SK-N-SH (cell line): ENCODE data around the gene OTOP1. TPM values are rescaled to one million over a fixed set of nuclear protein-coding genes. Genes with fewer than 3 reads are reported as not detected.
"Not testable (repeated sequence)": the region's sequence is repeated elsewhere in the genome, so short reads cannot be mapped to it uniquely, and the experiment has no call there.

Experiments
- CTCF ChIA-PET: fragments of 300-600, 350-600 bp; formaldehyde crosslinking; extraction: SDS; loops from one replicate; lab custom pipeline; 2021; lab: Yijun Ruan, JAX
- POLR2A ChIA-PET: fragments of 350-600 bp; sonication (Branson Sonifier 250); formaldehyde crosslinking; extraction: SDS; loops from one replicate; lab custom pipeline; 2020; ENCODE audit warnings: antibody characterized with exemption, inconsistent platforms; lab: Yijun Ruan, JAX
- DNase-seq: peaks from one replicate; pipeline ENCODE4 v3.0.0; 2012
- H2AFZ ChIP-seq: fragments of 200-600 bp; sonication (generic); 2 replicates; pipeline ENCODE4 v1.8.1; 2016; ENCODE audit warnings: antibody characterized with exemption, mild to moderate bottlenecking, low read depth
- H3F3A ChIP-seq: fragments of 200-600 bp; sonication (generic); replicated peaks from 2 replicates; pipeline ENCODE3; 2016; ENCODE audit warnings: antibody characterized with exemption, mild to moderate bottlenecking; ENCODE audit not compliant: insufficient read depth
- H3K27ac ChIP-seq, 2 experiments: fragments of 200-500 bp in 1 of 2; fragments of 200-600 bp in 1 of 2; sonication (Bioruptor generic) in 1 of 2; sonication (generic), shearing (Covaris generic) in 1 of 2; 2 replicates each; pipeline versions ENCODE4 v1.5.1 to v1.6.1; 2014 to 2016; ENCODE audit warnings: low read depth in 2 of 2, inconsistent platforms in 1 of 2, low read length in 1 of 2, mild to moderate bottlenecking in 1 of 2, mixed read lengths in 1 of 2
- H3K27me3 ChIP-seq: fragments of 200-600 bp; sonication (generic), shearing (Covaris generic); 2 replicates; pipeline ENCODE4 v1.6.1; 2016; ENCODE audit warnings: mixed run types; ENCODE audit not compliant: insufficient read depth
- H3K36me3 ChIP-seq, 2 experiments: fragments of 200-500 bp in 1 of 2; fragments of 200-600 bp in 1 of 2; sonication (Bioruptor generic) in 1 of 2; sonication (generic) in 1 of 2; replicated peaks in 1 of 2; 2 replicates each; pipeline versions ENCODE3 to v1.5.1; 2014 to 2016; ENCODE audit warnings: low read length in 1 of 2, mild to moderate bottlenecking in 1 of 2; ENCODE audit not compliant: insufficient read depth in 2 of 2, control insufficient read depth in 1 of 2
- H3K4me1 ChIP-seq, 2 experiments: fragments of 200-500 bp in 1 of 2; fragments of 200-600 bp in 1 of 2; sonication (Bioruptor generic) in 1 of 2; sonication (generic), shearing (Covaris generic) in 1 of 2; 2 replicates each; pipeline versions ENCODE4 v1.5.1 to v1.6.1; 2014 to 2016; ENCODE audit warnings: low read depth in 1 of 2, low read length in 1 of 2, mixed run types in 1 of 2; ENCODE audit not compliant: insufficient read depth in 2 of 2, control insufficient read depth in 1 of 2
- H3K4me2 ChIP-seq: fragments of 200-600 bp; sonication (generic), shearing (Covaris generic); 2 replicates; pipeline ENCODE4 v1.6.1; 2017; ENCODE audit warnings: mixed run types
- H3K4me3 ChIP-seq, 2 experiments: fragments of 200-500 bp in 1 of 2; fragments of 200-600 bp in 1 of 2; sonication (Bioruptor generic) in 1 of 2; sonication (generic), shearing (Covaris generic) in 1 of 2; 2 replicates each; pipeline versions ENCODE4 v1.5.1 to v1.8.1; 2014 to 2016; ENCODE audit warnings: low read depth in 2 of 2, inconsistent platforms in 1 of 2, low read length in 1 of 2, mild to moderate bottlenecking in 1 of 2, mixed read lengths in 1 of 2, moderate library complexity in 1 of 2
- H3K79me2 ChIP-seq: fragments of 200-600 bp; sonication (generic); 2 replicates; pipeline ENCODE4 v1.8.1; 2017; ENCODE audit warnings: mild to moderate bottlenecking; ENCODE audit not compliant: insufficient read depth
- H3K9ac ChIP-seq: fragments of 200-600 bp; sonication (generic); 2 replicates; pipeline ENCODE4 v1.6.1; 2017; ENCODE audit warnings: mixed run types
- H3K9me2 ChIP-seq: fragments of 200-600 bp; sonication (generic); 2 replicates; pipeline ENCODE4 v1.6.1; 2017; ENCODE audit warnings: mixed run types
- H3K9me3 ChIP-seq: fragments of 200-600 bp; sonication (generic); 2 replicates; pipeline ENCODE4 v1.6.1; 2017; ENCODE audit warnings: mixed run types, mild to moderate bottlenecking, moderate library complexity
- H4K20me1 ChIP-seq: fragments of 200-600 bp; sonication (generic); 2 replicates; pipeline ENCODE4 v1.6.1; 2017; ENCODE audit warnings: mild to moderate bottlenecking, mixed run types; ENCODE audit not compliant: insufficient read depth
- WGBS: methylation state at CpG from one replicate; pipeline ENCODE4 v1.1.6; 2017; ENCODE audit warnings: low lambda C conversion rate; 5-methylcytosine and 5-hydroxymethylcytosine counted together
- polyA plus RNA-seq, 3 experiments: library from polyadenylated mRNA; depleted of rRNA; stranded (reverse); fragments of >200 nt; gene quantifications; 2 replicates each; pipeline ENCODE4 v1.2.3, GENCODE V29; 2012

Gene OTOP1
- polyA plus RNA-seq, 1 of the 3 experiments (the other 2 are of a cell fraction) = not detected

DNA sequence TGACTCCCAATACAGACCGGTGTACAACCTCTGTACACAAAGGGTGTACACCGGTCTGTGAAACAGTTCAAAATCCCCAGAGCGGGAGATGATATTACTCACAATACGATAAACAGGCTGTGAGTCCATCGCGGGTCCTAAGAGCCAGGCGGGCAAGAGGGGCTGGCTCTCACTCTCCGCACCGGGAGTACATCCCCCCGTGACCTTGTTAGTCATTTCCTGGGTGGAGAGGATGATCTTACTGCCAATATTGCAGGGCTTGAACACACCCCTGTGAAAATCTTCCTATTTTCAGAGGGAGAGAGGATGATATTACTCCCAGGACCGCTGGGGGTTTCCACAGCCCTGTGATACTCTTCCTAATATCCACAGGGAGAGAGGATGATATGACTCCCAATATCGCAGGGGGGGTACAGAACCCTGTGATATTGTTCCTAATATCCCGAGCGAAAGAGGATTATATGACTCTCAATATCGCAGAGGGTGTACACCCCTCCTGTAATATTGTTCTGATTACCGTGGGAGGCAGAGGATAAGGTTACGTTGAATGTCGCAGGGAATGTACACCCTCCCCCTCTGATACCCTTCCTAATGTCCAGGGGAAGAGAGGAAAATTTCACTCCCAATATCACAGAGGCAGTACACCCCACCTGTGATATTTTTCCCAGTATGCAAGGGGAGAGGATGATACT is 60.9 kb downstream of the OTOP1 start:
- CTCF ChIA-PET, H2AFZ ChIP-seq, H3K4me3 ChIP-seq, H3K36me3 ChIP-seq, DNase-seq, H3K79me2 ChIP-seq, H3K9me3 ChIP-seq, H3K27ac ChIP-seq, H3K4me1 ChIP-seq, H3K9me2 ChIP-seq, H4K20me1 ChIP-seq, POLR2A ChIA-PET, H3F3A ChIP-seq, H3K9ac ChIP-seq: not testable (repeated sequence)
- peak overlapping the region; percentile 41 for H3K4me2 ChIP-seq
- H3K27me3 ChIP-seq = peaks cover 30% of the 10 kb centered on the region; the same call in 1 of the 2 replicates
- WGBS = 22% methylated on average over 17 of the region's 18 CpGs

GRCh38 chr4:4164532-4165173 is 62.1 kb downstream of the OTOP1 start:
- POLR2A ChIA-PET, CTCF ChIA-PET: not testable (repeated sequence)

DNA sequence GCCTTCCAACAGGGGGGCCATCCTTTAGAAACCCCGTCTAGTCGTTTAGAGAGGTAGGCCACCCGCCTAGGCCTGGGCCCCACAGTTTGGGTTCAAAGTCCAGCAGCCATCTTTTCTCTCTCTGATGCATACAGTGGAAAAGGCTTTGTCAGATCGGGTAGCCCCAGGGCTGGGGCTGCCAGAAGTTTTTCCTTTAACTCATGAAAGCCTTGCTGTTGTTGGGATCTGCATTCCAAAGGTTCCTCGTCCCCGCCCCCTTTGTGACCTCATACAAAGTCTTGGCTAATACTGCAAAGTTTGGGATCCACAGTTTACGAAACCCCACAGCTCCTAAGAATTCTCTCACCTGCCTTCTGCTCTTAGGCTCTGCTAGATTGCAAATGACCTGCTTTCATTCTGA is 64.5 kb downstream of the OTOP1 start:
- DNase-seq, H4K20me1 ChIP-seq, H3K4me3 ChIP-seq, H3F3A ChIP-seq, H3K4me2 ChIP-seq, H2AFZ ChIP-seq, CTCF ChIA-PET, H3K79me2 ChIP-seq, H3K4me1 ChIP-seq, H3K9me2 ChIP-seq, H3K9ac ChIP-seq, H3K27ac ChIP-seq, H3K9me3 ChIP-seq, POLR2A ChIA-PET, H3K36me3 ChIP-seq: not testable (repeated sequence)
- WGBS = 9% methylated on average over 6 of the region's 7 CpGs
- peaks cover 33% of the 10 kb centered on the region; the same call in 1 of the 2 replicates for H3K27me3 ChIP-seq

More at GRCh38 chr4:4164532-4165173, 62.1 kb downstream of the OTOP1 start:
- not testable (repeated sequence) for H3K9me3 ChIP-seq, H3K4me2 ChIP-seq, H3K4me3 ChIP-seq, H3K9me2 ChIP-seq, H2AFZ ChIP-seq, H3K36me3 ChIP-seq, H3K27ac ChIP-seq, H3K4me1 ChIP-seq, H4K20me1 ChIP-seq, H3K9ac ChIP-seq, H3F3A ChIP-seq, DNase-seq, H3K79me2 ChIP-seq
- WGBS = 34% methylated on average over 18 of the region's 18 CpGs
- peaks cover 34% of the 10 kb centered on the region; the same call in 1 of the 2 replicates for H3K27me3 ChIP-seq

- H3F3A ChIP-seq, H3K4me3 ChIP-seq, CTCF ChIA-PET, H3K9me2 ChIP-seq, H3K9ac ChIP-seq, DNase-seq, H3K27ac ChIP-seq, POLR2A ChIA-PET, H2AFZ ChIP-seq, H3K9me3 ChIP-seq, H3K36me3 ChIP-seq, H4K20me1 ChIP-seq, H3K79me2 ChIP-seq, H3K4me2 ChIP-seq, H3K4me1 ChIP-seq: not testable (repeated sequence)
- H3K27me3 ChIP-seq = peaks cover 37% of the 10 kb centered on the region; the same call in 1 of the 2 replicates
- 12% methylated on average over 16 of the region's 17 CpGs for WGBS
Observed at GRCh38 chr4:4160956-4161665, 65.6 kb downstream of the OTOP1 start.
